Measurements from ENCODE around the gene TTLL11.

GRCh38 chr9:122015170-122015821, 77.8 kb downstream of the TTLL11 start:
- TF ChIP-seq EZH2 (IDR thresholded peaks at IDR 0.05; ENCODE audit: insufficient read depth, poor library complexity, severe bottlenecking) (no peak), EZH2phosphoT487 (IDR thresholded peaks at IDR 0.05; ENCODE audit: insufficient read depth, low read depth) (no peak)
